ENCODE data around the gene HTD2.
A peak's percentile ranks its signal among the peaks of the same experiment; 100 is the strongest.
"Not testable (repeated sequence)": the region's sequence is repeated elsewhere in the genome, so short reads cannot be mapped to it uniquely, and the experiment has no call there.

Gene HTD2

DNA sequence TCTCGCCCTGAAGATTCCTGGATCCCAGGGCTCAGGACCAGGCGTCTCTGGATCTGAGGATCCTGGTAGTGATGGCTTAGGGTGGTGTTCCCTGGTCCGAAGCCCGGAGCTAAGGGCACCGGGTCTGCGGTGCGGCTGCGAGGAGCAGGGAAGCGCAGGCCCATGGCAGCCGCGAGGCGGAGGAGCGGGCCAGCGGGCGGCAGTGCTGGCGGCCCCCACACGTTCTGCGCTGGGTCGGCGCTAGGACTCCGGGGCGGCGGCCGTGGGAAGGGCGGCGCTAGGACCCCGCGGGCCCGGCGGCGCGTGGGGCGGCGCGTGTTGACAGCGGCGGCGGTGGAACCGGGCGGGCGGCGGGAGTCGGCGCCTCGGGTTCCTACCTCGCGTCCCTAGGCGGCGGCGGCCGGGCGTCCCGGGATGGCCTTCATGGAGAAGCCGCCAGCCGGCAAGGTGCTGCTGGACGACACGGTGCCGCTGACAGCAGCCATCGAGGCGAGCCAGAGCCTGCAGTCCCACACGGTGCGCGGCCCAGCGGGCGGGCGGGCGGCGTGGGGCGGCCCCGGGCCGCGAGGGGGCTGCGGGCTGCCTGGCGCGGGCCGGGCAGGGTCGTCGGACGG lies 26.4 kb downstream of the HTD2 start, which contains the start of gene PXK:
PXK (plus strand) TSS at position 318 of the 614 bp plus-strand sequence; CDS start at position 415, 97 bp downstream.
- peak; percentile 50 to 70 for DNase-seq (ENCODE audit: low read depth in 2 of 2)

DNA sequence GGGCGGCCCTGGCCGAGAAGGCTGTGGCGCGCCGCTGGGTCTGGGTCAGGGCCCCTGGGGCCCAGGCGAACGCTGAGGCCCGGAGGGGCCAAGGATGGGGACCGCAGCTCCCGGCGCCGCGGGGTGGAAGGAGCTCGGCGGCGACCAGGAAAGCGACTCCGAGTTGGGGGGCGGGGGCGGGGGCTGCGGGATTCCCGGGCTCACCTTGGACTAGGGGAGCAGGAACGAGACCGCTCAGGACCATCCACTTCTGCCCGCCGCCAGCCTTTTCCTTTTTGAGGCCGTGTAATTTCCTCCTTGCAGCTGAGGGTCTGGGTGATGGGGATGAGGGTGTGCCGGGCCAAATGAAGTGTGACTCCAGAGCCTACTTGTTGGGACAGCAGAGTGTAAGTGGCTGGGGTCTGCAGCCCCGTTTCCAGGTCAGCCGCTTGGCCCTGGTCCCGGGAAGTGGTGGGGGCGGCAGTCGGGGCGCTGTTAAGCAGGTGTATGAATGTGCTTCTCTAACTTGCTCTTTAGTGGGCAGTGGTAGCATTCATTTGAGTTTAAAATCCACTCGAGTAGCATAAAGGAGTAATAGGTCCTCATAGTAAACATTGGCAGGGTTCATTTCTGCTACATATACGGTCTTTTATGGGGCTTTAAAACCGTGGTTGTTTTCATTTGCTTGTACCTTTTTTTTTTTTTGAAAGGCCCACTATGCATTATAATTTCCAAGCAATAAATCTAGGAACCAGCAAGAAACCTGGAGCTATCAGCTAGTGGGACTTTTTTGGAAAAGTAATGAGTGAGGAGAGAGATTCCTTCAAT lies 27.1 kb downstream of the HTD2 start:
- peak in 1 of 2 donors; percentile 8 for DNase-seq (ENCODE audit: low read depth in 2 of 2)

DNA sequence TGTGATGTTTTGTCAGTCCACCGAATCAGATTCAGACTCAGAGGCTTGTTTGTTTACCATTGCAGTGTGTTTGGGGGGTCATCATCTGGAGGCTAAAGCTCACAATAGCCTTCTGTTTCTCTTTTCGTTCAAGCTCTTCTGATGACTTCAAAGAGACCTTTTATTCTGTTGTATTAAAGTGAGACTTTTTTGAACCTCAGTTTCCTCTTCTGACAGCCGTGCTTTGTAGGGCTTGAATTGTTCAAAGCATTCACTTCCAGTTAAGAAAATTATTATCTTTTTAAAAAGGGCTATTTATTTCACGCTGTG lies 27.6 kb downstream of the HTD2 start:
- DNase-seq (ENCODE audit: low read depth in 2 of 2), result no peak

GRCh38 chr3:58334506-58334884 lies 28.2 kb downstream of the HTD2 start:
- DNase-seq (ENCODE audit: low read depth in 2 of 2), result no peak

DNA sequence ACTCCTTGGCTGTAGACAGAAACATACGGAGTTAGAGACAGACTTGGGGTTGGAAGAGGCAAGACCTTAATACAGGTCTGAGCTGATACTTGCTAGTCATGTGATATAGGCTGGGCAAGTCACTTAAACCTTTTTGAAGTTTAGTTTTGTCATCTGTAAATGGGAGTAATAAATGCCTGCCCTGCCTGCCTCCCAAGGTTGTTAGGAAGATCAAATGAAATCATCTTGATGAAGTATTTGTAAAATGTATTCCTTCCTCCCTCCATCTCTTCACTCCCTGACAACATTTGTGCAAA lies 29.3 kb downstream of the HTD2 start:
- DNase-seq (ENCODE audit: low read depth in 2 of 2), result no peak

- DNase-seq (ENCODE audit: low read depth in 2 of 2), result no peak
Measured at GRCh38 chr3:58336135-58336882, 30.0 kb downstream of the HTD2 start.

GRCh38 chr3:58337190-58337589 lies 30.9 kb downstream of the HTD2 start:
- DNase-seq (ENCODE audit: low read depth in 2 of 2), result no peak

DNA sequence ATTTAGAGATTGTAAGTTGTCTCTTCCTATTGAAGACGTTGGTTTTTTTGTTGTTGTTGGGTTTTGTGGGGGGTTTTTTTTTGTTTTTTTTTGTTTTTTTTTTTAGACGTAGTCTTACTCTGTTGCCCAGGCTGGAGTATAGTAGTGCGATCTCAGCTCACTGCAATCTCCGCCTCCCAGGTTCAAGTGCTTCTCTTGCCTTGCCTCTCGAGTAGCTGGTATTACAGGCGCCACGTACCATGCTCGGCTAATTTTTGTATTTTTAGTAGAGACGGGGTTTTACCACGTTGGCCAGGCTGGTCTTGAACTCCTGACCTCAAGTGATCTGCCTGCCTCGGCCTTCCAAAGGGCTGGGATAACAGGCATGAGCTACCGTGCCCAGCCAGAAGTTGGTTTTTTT lies 32.8 kb downstream of the HTD2 start:
- DNase-seq (ENCODE audit: low read depth in 2 of 2), result not testable (repeated sequence)

DNA sequence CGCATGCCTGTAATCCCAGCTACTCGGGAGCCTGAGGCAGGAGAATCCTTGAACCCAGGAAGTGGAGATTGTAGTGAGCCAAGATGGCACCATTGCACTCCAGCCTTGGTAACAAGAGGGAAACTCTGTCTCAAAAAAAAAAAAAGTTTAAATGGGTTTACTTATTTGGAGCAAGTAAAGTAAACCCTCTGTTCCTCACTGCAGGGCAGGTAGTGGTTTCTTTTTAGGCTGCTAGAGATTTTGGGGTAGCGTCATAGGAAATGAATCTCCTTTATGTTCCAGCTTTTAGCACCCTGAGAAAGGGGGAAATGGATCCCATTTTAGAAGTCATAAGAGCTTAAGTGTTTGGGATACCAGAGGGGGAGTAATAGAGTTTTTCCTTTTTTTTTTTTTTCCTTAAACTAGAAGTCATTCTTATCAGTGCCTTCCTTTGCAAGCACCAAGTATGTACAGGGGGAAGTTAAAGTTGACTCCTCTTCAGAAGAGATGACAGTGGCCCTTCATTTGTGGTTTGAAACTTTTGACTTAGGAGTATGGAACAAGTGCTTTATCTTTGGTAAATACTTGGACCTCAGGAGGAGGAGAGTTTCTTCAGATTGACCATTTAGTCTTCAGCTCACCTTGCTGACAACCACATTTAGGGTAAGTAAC lies 34.4 kb downstream of the HTD2 start:
- no peak for DNase-seq (ENCODE audit: low read depth in 2 of 2)

- DNase-seq (ENCODE audit: low read depth in 2 of 2), result no peak
Measured at GRCh38 chr3:58341376-58341775, 35.1 kb downstream of the HTD2 start.

DNA sequence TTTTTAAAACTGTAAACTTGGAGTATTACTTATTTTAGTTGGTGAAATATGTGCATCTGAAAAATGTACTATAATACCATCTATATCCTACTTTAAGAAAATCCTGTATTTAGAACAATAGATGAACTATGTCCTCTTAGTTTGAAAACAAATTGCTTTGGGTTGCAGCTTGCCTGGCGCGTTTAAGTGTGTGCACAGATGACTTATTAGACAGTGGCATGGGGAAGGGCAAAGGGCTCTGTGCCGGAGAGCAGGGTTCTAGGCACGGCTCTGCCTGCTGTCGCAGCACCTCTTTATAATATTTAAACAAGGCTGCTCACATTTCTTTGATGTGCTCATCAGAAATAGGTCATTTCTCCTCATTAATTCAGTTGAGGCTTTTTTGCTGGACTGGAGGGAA lies 36.4 kb downstream of the HTD2 start:
- no peak for DNase-seq (ENCODE audit: low read depth in 2 of 2)

- DNase-seq (ENCODE audit: low read depth in 2 of 2), result no peak
Measured at GRCh38 chr3:58345457-58345856, 39.1 kb downstream of the HTD2 start.

DNA sequence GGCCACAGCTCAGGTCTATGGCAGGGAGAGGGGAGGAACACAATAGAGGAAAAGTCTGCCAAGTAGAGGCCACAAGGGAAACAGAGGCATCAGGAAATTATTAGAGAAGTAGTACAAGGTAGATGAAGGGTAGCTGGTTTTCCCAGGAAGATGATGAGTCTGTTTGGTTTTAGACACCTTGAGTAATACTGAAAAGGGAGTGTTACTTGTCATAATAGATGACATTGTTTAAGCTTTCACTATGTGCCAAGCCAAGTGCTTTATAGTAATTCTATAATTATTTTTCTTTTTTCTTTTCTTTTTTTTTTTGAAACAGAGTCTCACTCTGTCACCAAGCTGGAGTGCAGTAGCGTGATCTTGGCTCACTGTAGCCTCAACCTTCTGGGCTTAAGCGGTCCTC lies 40.0 kb downstream of the HTD2 start:
- no peak for DNase-seq (ENCODE audit: low read depth in 2 of 2)

- DNase-seq (ENCODE audit: low read depth in 2 of 2), result no peak
Measured at GRCh38 chr3:58347984-58348383, 41.7 kb downstream of the HTD2 start.

GRCh38 chr3:58349792-58350626 lies 43.7 kb downstream of the HTD2 start:
- no peak for DNase-seq (ENCODE audit: low read depth in 2 of 2)

- no peak for DNase-seq (ENCODE audit: low read depth in 2 of 2)
Measured at GRCh38 chr3:58350627-58351013, 44.3 kb downstream of the HTD2 start.

DNA sequence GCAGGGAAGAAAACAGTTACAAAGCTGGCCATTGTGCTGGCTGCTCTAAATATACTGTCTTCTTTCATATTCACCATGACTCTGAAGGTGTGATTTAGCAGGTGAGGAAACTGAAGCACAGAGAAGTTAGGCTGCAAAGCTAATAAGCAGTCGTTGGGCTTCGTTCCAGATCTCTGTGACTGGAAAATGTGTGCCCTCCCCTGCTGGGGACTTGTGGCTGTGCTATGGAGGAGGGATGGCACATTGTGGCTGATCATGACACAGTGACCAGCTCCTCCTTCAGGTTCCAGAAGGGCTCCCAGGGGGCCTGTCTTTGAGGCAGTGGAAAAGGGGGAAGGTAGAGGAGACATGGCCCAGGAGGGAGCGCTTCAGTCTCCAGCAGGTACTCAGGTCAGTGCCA lies 45.6 kb downstream of the HTD2 start:
- DNase-seq (ENCODE audit: low read depth in 2 of 2), result no peak

DNA sequence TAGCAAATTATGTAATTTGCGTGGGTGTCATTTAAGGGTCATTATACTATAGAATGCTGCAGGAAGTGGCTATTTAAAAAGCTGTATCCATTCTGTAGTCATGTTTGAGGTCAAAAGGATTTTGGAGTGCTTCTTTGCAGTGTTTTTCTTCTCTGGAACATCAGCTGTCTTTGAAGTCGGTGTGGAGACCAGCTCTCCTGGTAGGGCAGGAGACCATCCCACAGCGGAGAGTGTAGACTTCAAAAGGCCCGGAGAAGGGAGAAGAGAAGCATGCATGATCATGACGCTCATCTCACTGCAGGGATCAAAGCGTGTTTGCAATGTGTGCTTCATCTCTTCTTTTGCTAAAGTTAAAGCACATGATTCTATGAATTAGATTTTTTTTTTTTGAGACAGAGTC lies 46.3 kb downstream of the HTD2 start:
- DNase-seq (ENCODE audit: low read depth in 2 of 2), result no peak

GRCh38 chr3:58353722-58354553 lies 47.6 kb downstream of the HTD2 start:
- no peak for DNase-seq (ENCODE audit: low read depth in 2 of 2)

DNA sequence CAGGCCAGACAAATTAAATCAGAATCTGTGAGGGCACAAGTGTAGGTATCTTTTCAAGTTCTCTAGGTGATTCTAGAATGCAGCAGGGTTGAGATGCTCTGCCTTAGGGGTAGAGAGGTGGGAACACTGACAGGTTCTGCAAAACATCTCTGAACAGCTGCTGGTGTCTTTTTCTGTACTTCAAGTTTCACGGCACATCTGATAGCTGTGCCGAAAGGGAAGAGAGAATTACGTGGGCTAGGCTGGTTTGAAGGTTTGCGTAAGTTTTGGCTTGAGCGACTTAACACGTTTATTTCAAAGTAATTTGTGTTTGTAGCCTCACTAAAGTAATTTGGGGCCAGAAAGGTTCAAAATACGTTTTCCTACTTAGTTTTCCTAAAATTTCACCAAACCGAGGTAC lies 48.9 kb downstream of the HTD2 start:
- DNase-seq (ENCODE audit: low read depth in 2 of 2), result no peak

DNA sequence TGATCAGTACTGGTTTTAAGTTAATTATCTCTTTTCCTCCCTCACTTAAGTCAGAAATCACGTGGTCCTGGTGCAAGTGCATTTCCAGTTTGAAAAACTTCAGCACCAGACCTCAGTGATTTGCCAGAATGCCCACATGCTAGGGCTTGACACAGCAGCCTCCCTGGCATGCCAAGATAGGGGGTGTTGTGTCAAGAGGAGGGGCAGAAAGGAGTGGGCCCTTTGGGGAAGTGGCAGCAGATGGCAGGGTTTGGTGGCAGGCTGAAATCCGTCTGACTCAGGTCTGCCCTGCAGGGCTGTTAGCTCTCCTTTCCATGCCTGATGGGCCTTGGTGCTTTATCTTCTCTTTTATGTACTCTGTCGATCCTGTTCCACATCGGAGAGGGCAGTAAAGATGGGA lies 49.7 kb downstream of the HTD2 start:
- DNase-seq (ENCODE audit: low read depth in 2 of 2), result no peak
